Activated CD8-positive, alpha-beta memory T cell treated with anti-CD3 and anti-CD28 coated beads for 1 hour (primary cell): ENCODE data around the gene PRRX1.

Source experiments
- DNase-seq, 2 donors: peaks; one replicate each; pipeline ENCODE4 v3.0.0-alpha.2; 2020; ENCODE audit warnings: low read depth in 1 of 2; ENCODE audit errors: extremely low read depth in 1 of 2

PRRX1 gene

GRCh38 chr1:170663404-170664092 is 383 bp upstream of the PRRX1 start:
- DNase-seq = no peak

GRCh38 chr1:170664828-170665612 is 1.1 kb downstream of the PRRX1 start:
- DNase-seq = no peak

DNA sequence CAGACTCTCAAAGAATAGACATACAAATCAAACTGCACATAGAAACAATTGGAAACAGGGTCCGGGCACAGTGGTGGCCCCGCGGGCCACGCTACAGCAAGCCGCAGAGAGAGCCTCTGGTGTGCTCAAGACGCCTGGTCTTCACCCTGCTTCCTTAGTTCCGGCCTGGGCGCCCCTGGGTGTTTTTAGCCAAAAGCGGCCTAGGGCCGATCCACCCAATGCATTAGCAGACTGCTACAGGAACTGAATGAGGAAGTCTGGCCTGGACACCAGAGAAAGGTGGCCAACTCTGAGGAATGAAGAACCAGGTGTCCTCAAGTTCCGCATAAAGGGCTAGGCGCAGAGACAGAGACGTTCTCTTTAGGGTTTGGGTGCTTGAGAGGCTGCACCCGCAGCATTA is 1.7 kb downstream of the PRRX1 start:
- DNase-seq = no peak

DNA sequence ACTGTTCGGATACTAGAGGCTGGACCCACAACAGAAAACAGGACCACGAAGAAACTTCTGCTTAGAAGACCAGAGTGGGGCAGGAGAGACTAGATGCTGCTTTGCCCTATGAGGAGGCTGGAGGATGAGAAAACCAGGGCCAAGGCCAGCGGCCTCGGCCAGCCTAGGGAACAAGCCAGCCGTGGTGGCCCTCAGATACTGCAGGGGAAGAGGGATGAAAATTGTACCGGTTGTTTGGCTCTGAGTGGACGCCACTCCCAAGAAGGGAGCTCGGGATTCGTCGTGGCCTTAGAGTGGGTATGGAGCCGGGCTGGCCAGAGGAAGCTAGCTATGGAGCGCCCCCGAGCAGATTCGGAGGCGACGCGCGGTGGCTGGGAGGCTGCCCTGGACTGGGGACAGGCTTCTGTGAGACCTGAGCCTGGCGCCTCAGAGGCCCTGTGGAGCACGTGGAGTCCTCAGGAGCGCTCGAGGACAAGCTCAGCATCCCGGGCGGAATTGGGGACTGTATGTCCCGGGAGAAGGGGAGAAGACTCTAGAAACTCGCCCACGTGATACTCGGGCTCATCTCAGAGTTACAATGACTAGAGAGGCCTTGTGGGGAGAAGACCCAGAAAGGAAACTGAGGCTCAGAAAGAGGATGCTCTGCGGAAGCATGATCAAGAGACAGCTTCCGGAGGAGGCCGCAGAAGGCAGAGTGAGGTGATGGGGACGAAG is 2.8 kb downstream of the PRRX1 start:
- DNase-seq = no peak

GRCh38 chr1:170668209-170669106 is 4.5 kb downstream of the PRRX1 start:
- DNase-seq = no peak

GRCh38 chr1:170669107-170669445 is 5.1 kb downstream of the PRRX1 start:
- DNase-seq = no peak

DNA sequence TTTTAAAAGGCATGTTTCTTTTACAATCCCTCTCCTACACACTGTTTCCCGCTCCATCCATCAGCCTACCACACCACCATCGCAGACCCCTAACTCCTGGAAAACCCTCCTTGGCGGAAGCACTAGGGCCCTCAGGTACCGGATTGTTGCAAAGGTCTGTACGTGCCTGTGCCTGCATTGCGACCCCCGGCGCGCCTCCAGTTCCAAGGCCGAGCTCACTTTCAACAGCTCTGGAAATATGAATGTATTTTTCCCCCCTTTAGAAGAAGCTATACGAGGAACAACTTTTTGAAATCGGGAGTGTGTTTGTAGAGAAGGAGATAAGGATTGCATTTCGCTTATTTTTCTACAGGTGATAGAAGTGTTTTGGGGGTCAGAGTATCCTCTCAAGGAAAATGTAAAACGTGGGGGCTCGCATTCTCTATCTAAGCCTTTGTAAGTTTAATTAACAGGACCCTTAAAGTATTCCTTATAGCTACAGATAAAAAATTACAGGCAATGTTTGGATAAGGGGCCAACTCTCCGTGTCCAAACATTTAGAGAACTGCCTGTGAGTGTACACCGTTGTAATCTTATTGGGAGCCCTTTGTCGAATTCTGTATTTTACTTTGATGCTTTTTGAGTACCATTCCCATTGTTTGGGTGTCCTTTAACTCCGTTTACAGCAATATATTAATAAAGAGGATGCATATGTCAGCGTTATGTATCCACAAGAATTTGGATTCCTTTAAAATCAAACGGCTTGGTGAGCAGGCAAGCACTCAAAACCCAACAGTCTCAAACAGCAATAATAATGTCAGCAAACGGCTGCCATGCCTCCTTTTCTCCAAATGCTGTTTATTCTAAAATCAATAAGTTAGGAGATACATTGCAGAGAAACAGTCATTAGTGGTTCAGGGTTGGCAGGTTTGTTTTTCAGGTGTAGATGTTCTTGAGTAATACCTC is 5.9 kb downstream of the PRRX1 start:
- DNase-seq = no peak

GRCh38 chr1:170670802-170671628 is 7.1 kb downstream of the PRRX1 start:
- no peak for DNase-seq

- DNase-seq = no peak
These were observed 7.7 kb downstream of the PRRX1 start for GRCh38 chr1:170671629-170671963.

- no peak for DNase-seq
These were observed 8.4 kb downstream of the PRRX1 start for GRCh38 chr1:170672316-170672715.

DNA sequence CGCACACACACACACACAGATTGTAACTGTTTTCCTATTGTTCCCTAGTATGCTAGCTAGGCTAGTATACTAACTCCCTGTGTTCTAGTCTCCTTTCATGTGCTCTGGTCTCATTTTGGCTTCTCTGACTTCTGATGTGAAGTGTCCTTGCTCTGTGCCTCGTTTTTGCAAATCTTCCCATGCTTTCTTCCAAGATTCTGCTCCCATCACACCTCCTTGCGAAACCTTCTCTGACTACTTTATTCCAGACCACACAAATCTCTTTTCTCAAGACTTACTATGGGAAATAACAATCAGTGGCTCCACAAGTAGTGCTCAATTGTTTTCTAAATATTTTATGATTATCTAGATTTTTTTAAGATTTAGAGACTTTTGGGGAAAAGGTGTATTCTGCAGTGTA is 10.3 kb downstream of the PRRX1 start:
- no peak for DNase-seq

- DNase-seq = no peak
These were observed 11.1 kb downstream of the PRRX1 start for GRCh38 chr1:170674986-170675385.

GRCh38 chr1:170675865-170676264 is 11.9 kb downstream of the PRRX1 start:
- no peak for DNase-seq

- DNase-seq = no peak
These were observed 12.7 kb downstream of the PRRX1 start for GRCh38 chr1:170676628-170677027.

- DNase-seq = no peak
These were observed 14.2 kb downstream of the PRRX1 start for GRCh38 chr1:170678027-170678600.

GRCh38 chr1:170680428-170680827 is 16.5 kb downstream of the PRRX1 start:
- DNase-seq = no peak

DNA sequence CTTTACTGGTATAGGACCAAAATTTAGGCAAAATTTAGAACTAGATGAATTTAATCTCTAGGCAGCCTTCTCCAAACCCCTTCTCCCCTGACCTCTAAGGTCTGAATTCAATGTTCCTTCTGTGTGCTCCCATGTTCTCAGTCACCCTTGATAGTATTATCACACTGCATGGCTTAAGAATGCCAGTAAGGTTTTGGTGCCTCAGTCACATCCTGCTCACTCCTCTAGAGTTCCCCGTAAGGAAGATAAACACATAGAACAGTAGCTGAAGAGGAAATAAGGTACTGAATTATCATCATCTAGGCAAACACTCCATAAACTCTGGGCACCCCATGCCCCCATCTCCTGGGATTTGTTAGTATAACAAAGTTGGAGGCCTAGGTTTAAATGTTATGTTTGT is 18.2 kb downstream of the PRRX1 start:
- DNase-seq = no peak

DNA sequence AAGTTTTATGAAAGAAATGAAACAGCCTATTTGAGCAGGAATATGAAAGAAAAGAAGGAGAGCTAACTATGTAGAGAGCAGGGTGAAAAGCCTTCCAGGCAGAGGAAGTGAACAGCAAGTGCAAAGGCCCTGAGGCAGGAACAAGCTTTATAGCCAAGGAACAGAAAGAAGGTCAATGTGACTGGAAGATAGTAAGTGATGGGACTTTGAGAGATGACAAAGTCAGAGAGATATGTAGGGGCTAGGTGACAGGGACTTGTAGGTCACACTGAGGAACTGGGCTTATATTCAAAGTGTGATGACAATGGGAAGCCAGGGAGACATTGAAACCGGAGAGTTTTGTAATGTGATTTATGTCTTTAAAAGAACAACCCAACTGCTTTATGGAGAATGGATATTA is 18.9 kb downstream of the PRRX1 start:
- DNase-seq = no peak

DNA sequence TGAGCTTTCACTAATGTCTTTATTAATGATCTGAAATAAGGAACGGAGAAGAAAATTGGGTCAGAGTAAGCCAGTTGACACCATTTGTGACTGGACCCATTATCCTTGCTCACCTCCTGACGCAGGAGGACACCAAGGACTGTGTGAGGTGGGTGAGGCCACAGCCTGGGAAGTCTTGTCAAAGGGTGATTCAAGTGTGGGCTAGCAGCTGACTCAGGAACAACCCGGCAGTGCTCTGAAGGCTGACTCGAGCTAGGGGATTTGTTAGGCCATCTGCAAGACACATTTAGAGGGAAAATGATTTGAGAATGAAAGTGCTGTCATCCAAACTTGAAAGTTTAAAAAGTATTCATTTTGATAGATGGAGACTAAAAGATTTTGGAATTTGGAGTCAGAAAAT is 21.2 kb downstream of the PRRX1 start:
- no peak for DNase-seq
